ENCODE measurements around the gene GRM8. TPM values are rescaled to one million over a fixed set of nuclear protein-coding genes. Genes with fewer than 3 reads are reported as not detected.

GRM8 gene
- total and polyA plus RNA-seq, 4 donors, result 0.28 to 4.9 (median 2.8) TPM

DNA sequence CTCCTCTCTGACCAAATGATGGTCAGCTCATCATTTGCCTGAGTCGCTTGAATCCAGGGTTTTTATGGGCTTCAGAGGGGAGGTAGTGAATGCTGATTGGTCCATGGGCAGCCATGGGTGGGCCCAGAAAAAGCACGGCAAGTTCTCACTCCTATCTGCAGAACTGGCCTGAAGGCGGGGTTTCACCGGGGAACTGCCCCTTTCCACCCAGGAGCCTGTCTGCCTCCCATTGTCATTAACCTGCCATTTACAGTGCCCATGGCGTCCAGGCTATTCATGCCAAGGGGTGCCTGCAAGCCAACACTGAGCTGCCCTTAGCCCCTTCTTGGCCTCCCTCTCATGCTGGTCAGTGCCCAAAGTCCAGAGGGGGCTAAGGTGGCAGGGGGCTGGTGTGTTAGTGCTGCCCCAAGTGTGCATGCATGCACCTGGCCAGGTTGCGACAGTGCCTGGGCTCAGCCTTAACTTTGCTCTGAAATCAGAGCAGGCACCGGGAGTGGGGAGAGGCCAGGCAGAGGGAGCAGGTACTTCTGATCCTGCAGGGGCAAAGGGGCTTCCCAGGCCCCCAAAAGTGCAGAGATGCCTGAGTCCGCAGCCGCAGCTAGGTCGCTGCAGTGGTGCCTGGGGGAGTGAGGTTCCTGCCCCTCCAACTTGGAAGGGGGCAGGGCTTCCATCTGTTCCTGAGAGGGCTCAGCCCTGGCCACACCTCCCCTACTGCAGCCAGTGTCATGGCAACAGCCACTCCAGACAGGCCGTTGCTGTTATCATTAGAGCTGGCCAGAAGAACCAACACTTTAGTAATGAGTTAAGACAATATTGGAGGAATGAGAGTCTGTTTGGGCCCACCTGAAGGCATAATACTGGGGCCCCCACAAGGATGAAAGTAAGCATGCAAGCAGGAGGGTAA lies 561.6 kb downstream of the GRM8 start:
- 92% methylated on average over 11 of the region's 11 CpGs for WGBS
- Histone ChIP-seq H3K9ac (ENCODE audit: low read depth in 1 of 2, low read length in 2 of 2) (no peak overlapping the region), H3K4me1 (ENCODE audit: control insufficient read depth in 4 of 4, insufficient read depth in 4 of 4, low read length in 3 of 4) (no peaks in the 10 kb centered on the region), H3K27me3 (ENCODE audit: control insufficient read depth in 4 of 4, insufficient read depth in 4 of 4, low read length in 3 of 4) (no peaks in the 10 kb centered on the region), H3K9me3 (ENCODE audit: control insufficient read depth in 4 of 4, low read length in 3 of 4) (peaks cover 0 to 12% (median 6%) of the 10 kb centered on the region in 4 donors), H3K27ac (ENCODE audit: low read depth in 1 of 2, low read length in 2 of 2) (no peak overlapping the region), H3K36me3 (ENCODE audit: control insufficient read depth in 4 of 4, insufficient read depth in 3 of 4, low read depth in 1 of 4, low read length in 3 of 4) (no peaks in the 10 kb centered on the region), H3K4me3 (ENCODE audit: low read depth in 1 of 3, low read length in 3 of 3) (no peak overlapping the region)
- TF ChIP-seq TAF1 (conservative IDR thresholded peaks at IDR 0.05), result no peak
- no peak for TF ChIP-seq EGR1 (IDR thresholded peaks at IDR 0.05; ENCODE audit: low read depth in 2 of 2)
- no peak for TF ChIP-seq GABPA (IDR thresholded peaks at IDR 0.05 in 1 of 2, conservative IDR thresholded peaks at IDR 0.05 in 1 of 2)
- TF ChIP-seq, protein P1, sequence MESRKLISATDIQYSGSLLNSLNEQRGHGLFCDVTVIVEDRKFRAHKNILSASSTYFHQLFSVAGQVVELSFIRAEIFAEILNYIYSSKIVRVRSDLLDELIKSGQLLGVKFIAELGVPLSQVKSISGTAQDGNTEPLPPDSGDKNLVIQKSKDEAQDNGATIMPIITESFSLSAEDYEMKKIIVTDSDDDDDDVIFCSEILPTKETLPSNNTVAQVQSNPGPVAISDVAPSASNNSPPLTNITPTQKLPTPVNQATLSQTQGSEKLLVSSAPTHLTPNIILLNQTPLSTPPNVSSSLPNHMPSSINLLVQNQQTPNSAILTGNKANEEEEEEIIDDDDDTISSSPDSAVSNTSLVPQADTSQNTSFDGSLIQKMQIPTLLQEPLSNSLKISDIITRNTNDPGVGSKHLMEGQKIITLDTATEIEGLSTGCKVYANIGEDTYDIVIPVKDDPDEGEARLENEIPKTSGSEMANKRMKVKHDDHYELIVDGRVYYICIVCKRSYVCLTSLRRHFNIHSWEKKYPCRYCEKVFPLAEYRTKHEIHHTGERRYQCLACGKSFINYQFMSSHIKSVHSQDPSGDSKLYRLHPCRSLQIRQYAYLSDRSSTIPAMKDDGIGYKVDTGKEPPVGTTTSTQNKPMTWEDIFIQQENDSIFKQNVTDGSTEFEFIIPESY (IDR thresholded peaks at IDR 0.05), result no peak
- TF ChIP-seq, protein P2, sequence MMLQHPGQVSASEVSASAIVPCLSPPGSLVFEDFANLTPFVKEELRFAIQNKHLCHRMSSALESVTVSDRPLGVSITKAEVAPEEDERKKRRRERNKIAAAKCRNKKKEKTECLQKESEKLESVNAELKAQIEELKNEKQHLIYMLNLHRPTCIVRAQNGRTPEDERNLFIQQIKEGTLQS (IDR thresholded peaks at IDR 0.05), result no peak
- TF ChIP-seq, protein P3, sequence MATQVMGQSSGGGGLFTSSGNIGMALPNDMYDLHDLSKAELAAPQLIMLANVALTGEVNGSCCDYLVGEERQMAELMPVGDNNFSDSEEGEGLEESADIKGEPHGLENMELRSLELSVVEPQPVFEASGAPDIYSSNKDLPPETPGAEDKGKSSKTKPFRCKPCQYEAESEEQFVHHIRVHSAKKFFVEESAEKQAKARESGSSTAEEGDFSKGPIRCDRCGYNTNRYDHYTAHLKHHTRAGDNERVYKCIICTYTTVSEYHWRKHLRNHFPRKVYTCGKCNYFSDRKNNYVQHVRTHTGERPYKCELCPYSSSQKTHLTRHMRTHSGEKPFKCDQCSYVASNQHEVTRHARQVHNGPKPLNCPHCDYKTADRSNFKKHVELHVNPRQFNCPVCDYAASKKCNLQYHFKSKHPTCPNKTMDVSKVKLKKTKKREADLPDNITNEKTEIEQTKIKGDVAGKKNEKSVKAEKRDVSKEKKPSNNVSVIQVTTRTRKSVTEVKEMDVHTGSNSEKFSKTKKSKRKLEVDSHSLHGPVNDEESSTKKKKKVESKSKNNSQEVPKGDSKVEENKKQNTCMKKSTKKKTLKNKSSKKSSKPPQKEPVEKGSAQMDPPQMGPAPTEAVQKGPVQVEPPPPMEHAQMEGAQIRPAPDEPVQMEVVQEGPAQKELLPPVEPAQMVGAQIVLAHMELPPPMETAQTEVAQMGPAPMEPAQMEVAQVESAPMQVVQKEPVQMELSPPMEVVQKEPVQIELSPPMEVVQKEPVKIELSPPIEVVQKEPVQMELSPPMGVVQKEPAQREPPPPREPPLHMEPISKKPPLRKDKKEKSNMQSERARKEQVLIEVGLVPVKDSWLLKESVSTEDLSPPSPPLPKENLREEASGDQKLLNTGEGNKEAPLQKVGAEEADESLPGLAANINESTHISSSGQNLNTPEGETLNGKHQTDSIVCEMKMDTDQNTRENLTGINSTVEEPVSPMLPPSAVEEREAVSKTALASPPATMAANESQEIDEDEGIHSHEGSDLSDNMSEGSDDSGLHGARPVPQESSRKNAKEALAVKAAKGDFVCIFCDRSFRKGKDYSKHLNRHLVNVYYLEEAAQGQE (IDR thresholded peaks at IDR 0.05), result no peak
- TF ChIP-seq RAD21 (IDR thresholded peaks at IDR 0.05), result no peak
- DNase-seq (ENCODE audit: low spot score), result no peak

DNA sequence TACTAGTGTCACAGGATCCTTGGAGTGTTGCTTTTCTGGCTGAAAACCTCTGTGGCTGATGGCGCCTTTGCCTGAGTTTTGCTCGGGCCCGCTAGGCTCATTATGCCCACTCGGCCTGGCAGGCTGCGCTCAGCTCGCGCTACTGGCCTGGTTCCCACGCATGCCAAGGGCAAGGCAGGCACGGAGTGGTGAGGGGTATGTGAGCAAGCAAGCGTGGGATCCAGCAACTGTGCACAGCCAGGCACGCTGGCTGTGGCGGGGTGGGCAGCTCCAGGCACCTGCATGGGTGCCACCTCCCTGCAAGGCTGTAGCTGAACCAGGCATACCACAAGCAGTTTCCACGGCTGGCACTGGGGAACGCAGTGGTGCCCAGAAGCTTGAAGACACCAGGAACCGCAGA lies 562.6 kb downstream of the GRM8 start:
- no peaks in the 10 kb centered on the region for H3K36me3 ChIP-seq (ENCODE audit: control insufficient read depth in 4 of 4, insufficient read depth in 3 of 4, low read depth in 1 of 4, low read length in 3 of 4)
- no peaks in the 10 kb centered on the region for H3K4me1 ChIP-seq (ENCODE audit: control insufficient read depth in 4 of 4, insufficient read depth in 4 of 4, low read length in 3 of 4)
- H3K27me3 ChIP-seq (ENCODE audit: control insufficient read depth in 4 of 4, insufficient read depth in 4 of 4, low read length in 3 of 4), result no peaks in the 10 kb centered on the region
- H3K27ac ChIP-seq (ENCODE audit: low read depth in 1 of 2, low read length in 2 of 2), result no peak overlapping the region
- H3K9me3 ChIP-seq (ENCODE audit: control insufficient read depth in 4 of 4, low read length in 3 of 4), result peaks cover 0 to 12% (median 6%) of the 10 kb centered on the region in 4 donors
- no peak overlapping the region for H3K4me3 ChIP-seq (ENCODE audit: low read depth in 1 of 3, low read length in 3 of 3)
- WGBS, result 97% methylated on average over 15 of the region's 15 CpGs
- H3K9ac ChIP-seq (ENCODE audit: low read depth in 1 of 2, low read length in 2 of 2), result no peak overlapping the region
- TF ChIP-seq NR2F2 (IDR thresholded peaks at IDR 0.05) (no peak), HNF4G (IDR thresholded peaks at IDR 0.05) (no peak), HNF4A (conservative IDR thresholded peaks at IDR 0.05) (no peak), SP1 (IDR thresholded peaks at IDR 0.05) (no peak)
- TF ChIP-seq, protein P4, sequence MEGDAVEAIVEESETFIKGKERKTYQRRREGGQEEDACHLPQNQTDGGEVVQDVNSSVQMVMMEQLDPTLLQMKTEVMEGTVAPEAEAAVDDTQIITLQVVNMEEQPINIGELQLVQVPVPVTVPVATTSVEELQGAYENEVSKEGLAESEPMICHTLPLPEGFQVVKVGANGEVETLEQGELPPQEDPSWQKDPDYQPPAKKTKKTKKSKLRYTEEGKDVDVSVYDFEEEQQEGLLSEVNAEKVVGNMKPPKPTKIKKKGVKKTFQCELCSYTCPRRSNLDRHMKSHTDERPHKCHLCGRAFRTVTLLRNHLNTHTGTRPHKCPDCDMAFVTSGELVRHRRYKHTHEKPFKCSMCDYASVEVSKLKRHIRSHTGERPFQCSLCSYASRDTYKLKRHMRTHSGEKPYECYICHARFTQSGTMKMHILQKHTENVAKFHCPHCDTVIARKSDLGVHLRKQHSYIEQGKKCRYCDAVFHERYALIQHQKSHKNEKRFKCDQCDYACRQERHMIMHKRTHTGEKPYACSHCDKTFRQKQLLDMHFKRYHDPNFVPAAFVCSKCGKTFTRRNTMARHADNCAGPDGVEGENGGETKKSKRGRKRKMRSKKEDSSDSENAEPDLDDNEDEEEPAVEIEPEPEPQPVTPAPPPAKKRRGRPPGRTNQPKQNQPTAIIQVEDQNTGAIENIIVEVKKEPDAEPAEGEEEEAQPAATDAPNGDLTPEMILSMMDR (IDR thresholded peaks at IDR 0.05; ENCODE audit: low read depth, low read length, missing input control), result no peak
- TF ChIP-seq, protein P2 (IDR thresholded peaks at IDR 0.05), result no peak
- DNase-seq (ENCODE audit: low spot score), result no peak
